ENCODE data around the gene CCDC7. TPM values are rescaled to one million over a fixed set of nuclear protein-coding genes. Genes with fewer than 3 reads are reported as not detected.
"Not testable (repeated sequence)": the region's sequence is repeated elsewhere in the genome, so short reads cannot be mapped to it uniquely, and the experiment has no call there.

CCDC7 gene
- total RNA-seq, 2 donors from 2014 or later: 1.9 to 4.3 TPM

GRCh38 chr10:32540691-32541470 is 94.9 kb downstream of the CCDC7 start:
- Mint-ChIP-seq H3K9me3 (no peaks in the 10 kb centered on the region), H3K4me3 (no peak overlapping the region), H3K27me3 (ENCODE audit: insufficient read depth) (no peaks in the 10 kb centered on the region), H3K27ac (no peak overlapping the region), H3K36me3 (ENCODE audit: low read depth) (no peaks in the 10 kb centered on the region), H3K4me1 (no peaks in the 10 kb centered on the region)
- Histone ChIP-seq H3K4me1 (ENCODE audit: control insufficient read depth, insufficient read depth, low read length) (no peaks in the 10 kb centered on the region), H3K9ac (ENCODE audit: extremely low read depth, low read length, poor library complexity, severe bottlenecking) (no peak overlapping the region), H3K27me3 (ENCODE audit: control insufficient read depth, insufficient read depth, low read length, poor library complexity, severe bottlenecking) (no peaks in the 10 kb centered on the region), H3K27ac (ENCODE audit: low read depth, low read length) (no peak overlapping the region), H3K4me3 (ENCODE audit: low read length) (no peak overlapping the region), H3K36me3 (ENCODE audit: control insufficient read depth, insufficient read depth, low read length) (no peaks in the 10 kb centered on the region), H3K9me3 (ENCODE audit: control insufficient read depth, low read length) (no peaks in the 10 kb centered on the region)
- 60 to 87% methylated on average over 1 to 5 of the region's 6 CpGs for WGBS, 2 experiments (ENCODE audit: insufficient coverage in 1 of 2, insufficient read length in 1 of 2)
- no peak for DNase-seq
- TF ChIP-seq CTCF (conservative IDR thresholded peaks at IDR 0.05): no peak

- H3K9ac ChIP-seq (ENCODE audit: extremely low read depth, low read length, poor library complexity, severe bottlenecking): no peak overlapping the region
- H3K27me3 Mint-ChIP-seq (ENCODE audit: insufficient read depth): no peaks in the 10 kb centered on the region
- H3K27ac ChIP-seq (ENCODE audit: low read depth, low read length): no peak overlapping the region
- H3K9me3 ChIP-seq (ENCODE audit: control insufficient read depth, low read length): no peaks in the 10 kb centered on the region
- H3K4me3 Mint-ChIP-seq: no peak overlapping the region
- H3K4me1 ChIP-seq (ENCODE audit: control insufficient read depth, insufficient read depth, low read length): no peaks in the 10 kb centered on the region
- WGBS, 2 experiments (ENCODE audit: insufficient coverage in 1 of 2, insufficient read length in 1 of 2): 90 to 91% methylated on average over 7 of the region's 7 CpGs
- no peaks in the 10 kb centered on the region for H3K36me3 ChIP-seq (ENCODE audit: control insufficient read depth, insufficient read depth, low read length)
- no peak overlapping the region for H3K4me3 ChIP-seq (ENCODE audit: low read length)
- no peaks in the 10 kb centered on the region for H3K27me3 ChIP-seq (ENCODE audit: control insufficient read depth, insufficient read depth, low read length, poor library complexity, severe bottlenecking)
- DNase-seq: no peak
- peaks cover 5% of the 10 kb centered on the region for H3K9me3 Mint-ChIP-seq
- H3K27ac Mint-ChIP-seq: no peak overlapping the region
- no peak for TF ChIP-seq CTCF (conservative IDR thresholded peaks at IDR 0.05)
- H3K4me1 Mint-ChIP-seq: no peaks in the 10 kb centered on the region
- no peaks in the 10 kb centered on the region for H3K36me3 Mint-ChIP-seq (ENCODE audit: low read depth)
Observed at GRCh38 chr10:32548208-32548607, 102.3 kb downstream of the CCDC7 start.

- no peak for DNase-seq
- no peak overlapping the region for H3K4me3 ChIP-seq (ENCODE audit: low read length)
- Mint-ChIP-seq H3K4me1 (no peaks in the 10 kb centered on the region), H3K27me3 (ENCODE audit: insufficient read depth) (no peaks in the 10 kb centered on the region), H3K27ac (no peak overlapping the region), H3K4me3 (no peak overlapping the region), H3K36me3 (ENCODE audit: low read depth) (no peaks in the 10 kb centered on the region), H3K9me3 (peaks cover 24% of the 10 kb centered on the region)
- no peaks in the 10 kb centered on the region for H3K4me1 ChIP-seq (ENCODE audit: control insufficient read depth, insufficient read depth, low read length)
- no peak overlapping the region for H3K27ac ChIP-seq (ENCODE audit: low read depth, low read length)
- WGBS, 2 experiments (ENCODE audit: insufficient coverage in 1 of 2, insufficient read length in 1 of 2): 90 to 92% methylated on average over 2 of the region's 3 CpGs
- no peak overlapping the region for H3K9ac ChIP-seq (ENCODE audit: extremely low read depth, low read length, poor library complexity, severe bottlenecking)
- no peaks in the 10 kb centered on the region for H3K27me3 ChIP-seq (ENCODE audit: control insufficient read depth, insufficient read depth, low read length, poor library complexity, severe bottlenecking)
- TF ChIP-seq CTCF (conservative IDR thresholded peaks at IDR 0.05): no peak
- peaks cover 12% of the 10 kb centered on the region for H3K9me3 ChIP-seq (ENCODE audit: control insufficient read depth, low read length)
- H3K36me3 ChIP-seq (ENCODE audit: control insufficient read depth, insufficient read depth, low read length): no peaks in the 10 kb centered on the region
Observed at GRCh38 chr10:32556783-32557395, 110.9 kb downstream of the CCDC7 start.

- not testable (repeated sequence) for H3K27me3 ChIP-seq (ENCODE audit: control insufficient read depth, insufficient read depth, low read length, poor library complexity, severe bottlenecking); H3K36me3 ChIP-seq (ENCODE audit: control insufficient read depth, insufficient read depth, low read length); H3K36me3 Mint-ChIP-seq (ENCODE audit: low read depth); H3K27ac Mint-ChIP-seq; H3K9me3 ChIP-seq (ENCODE audit: control insufficient read depth, low read length); H3K4me3 Mint-ChIP-seq; H3K4me1 Mint-ChIP-seq; H3K9ac ChIP-seq (ENCODE audit: extremely low read depth, low read length, poor library complexity, severe bottlenecking); H3K4me1 ChIP-seq (ENCODE audit: control insufficient read depth, insufficient read depth, low read length); H3K27ac ChIP-seq (ENCODE audit: low read depth, low read length); DNase-seq; H3K27me3 Mint-ChIP-seq (ENCODE audit: insufficient read depth); H3K4me3 ChIP-seq (ENCODE audit: low read length)
- peaks cover 24% of the 10 kb centered on the region for H3K9me3 Mint-ChIP-seq
Observed at GRCh38 chr10:32562695-32563094, 116.8 kb downstream of the CCDC7 start.

All from endodermal cell (in vitro differentiated cells).